Activated CD8-positive, alpha-beta memory T cell treated with anti-CD3 and anti-CD28 coated beads for 48 hours (primary cell): ENCODE measurements around the gene PRM1.

ENCODE experiments used
- DNase-seq, 3 experiments: peaks; one replicate each; pipeline ENCODE4 v3.0.0-alpha.2; 2020; ENCODE audit warnings: low read depth in 2 of 3, low spot score in 2 of 3

PRM1 gene

GRCh38 chr16:11239644-11240632 is 41.2 kb downstream of the PRM1 start:
- DNase-seq = no peak

DNA sequence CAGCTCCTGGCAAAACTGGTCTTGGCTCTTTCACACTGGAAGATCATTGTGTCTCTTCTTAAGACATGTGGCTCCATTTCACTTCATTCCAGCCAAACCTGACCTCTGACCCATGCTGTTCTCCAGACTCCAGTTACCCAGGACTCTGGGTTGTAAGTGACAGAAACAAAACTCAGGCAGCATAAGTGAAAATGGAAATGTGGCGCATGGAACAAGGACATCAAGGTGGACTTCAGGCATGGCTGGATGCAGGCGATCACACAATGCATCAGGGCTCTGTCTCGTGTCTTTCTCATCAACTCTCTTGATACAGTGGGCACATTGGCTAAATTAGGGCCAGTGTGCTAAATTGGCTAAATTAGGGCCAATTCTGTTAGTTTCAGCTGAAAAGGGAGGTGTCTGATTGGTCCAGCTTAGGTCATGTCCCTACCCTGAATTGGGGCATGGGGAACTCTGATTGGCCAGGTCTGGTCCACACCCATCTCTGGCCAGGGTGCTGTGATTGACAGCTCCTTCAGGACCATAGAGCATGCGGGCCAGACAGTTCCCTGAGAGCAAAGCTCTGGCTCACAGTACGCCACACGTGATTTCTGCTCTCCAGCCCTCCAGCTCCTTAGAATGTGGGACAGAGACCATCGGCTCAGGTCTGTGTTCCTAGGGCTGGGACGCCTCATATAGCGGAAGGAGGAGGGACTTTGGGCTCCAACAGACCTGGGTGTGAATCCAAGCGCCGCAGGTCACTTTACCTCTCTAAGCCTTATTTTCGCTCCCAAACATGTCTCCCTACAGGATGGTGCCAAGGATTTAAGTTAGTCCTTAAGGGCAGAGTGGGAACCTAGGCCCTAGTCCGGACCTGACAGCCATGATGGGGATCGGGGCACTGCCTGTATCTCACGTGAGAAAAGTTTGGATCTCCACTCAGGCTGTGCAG is 42.6 kb downstream of the PRM1 start:
- no peak for DNase-seq

- no peak for DNase-seq
These were observed 44.5 kb downstream of the PRM1 start for GRCh38 chr16:11236461-11237254.

DNA sequence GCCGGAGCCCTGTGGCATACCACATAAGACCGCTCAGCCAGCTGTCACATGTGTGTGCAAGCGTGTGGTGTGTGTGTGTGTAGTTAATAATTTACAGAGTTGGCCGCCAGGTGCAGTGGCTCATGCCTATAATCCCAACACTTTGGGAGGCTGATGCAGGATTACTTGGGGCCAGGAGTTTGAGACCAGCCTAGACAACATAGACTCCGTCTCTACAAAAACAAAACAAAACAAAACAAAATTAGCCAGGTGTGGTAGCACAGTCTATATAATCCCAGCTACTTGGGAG is 45.5 kb downstream of the PRM1 start:
- DNase-seq = no peak

GRCh38 chr16:11234884-11235702 is 46.0 kb downstream of the PRM1 start:
- DNase-seq = no peak

GRCh38 chr16:11233727-11234376 is 47.3 kb downstream of the PRM1 start:
- peak in 2 of 3 experiments; percentile 33 to 56 for DNase-seq

DNA sequence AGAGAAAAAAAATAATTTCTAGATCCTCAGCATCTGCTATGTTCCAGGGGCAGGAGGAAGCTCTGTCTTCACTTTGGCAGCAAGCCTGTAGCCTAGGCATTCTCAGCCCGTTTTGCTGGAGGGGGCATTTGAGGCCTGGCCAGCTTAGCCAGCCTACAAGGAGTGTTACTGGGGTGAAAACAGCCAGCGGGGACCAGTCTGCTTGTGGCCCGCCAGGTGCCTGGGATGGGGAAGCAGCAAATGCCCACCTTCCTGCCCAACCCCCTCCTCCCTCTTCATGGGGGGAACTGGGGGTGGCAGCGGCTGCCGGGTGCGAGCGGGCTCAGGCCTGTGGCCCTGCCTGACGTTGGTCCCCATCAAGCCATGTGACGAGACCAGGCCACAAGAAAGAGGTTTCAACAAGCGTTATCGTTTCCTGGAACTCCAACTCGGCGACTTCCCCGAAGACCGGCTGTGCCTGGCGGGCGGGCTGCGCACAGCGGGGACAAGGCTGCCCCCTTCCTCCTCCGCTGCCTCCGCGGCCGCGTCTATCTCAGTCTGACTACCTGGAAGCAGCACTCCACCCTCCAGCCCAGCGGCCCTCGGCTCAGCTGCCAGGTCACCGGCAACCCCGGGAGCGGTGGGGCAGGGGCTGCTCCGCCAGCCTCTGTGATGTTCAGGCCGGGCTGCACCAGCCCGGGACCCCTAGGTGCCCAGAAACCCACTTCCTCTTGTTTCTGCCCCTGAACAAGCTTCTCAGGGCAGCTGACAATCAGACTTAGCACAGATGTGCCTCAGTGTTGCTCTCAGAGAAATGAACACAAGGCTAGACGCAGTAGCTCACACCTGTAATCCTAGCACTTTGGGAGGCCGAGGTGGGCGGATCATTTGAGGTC is 48.0 kb downstream of the PRM1 start:
- peak; percentile 85 to 89 (median 87) for DNase-seq

- DNase-seq = no peak
These were observed 48.8 kb downstream of the PRM1 start for GRCh38 chr16:11232302-11232851.

DNA sequence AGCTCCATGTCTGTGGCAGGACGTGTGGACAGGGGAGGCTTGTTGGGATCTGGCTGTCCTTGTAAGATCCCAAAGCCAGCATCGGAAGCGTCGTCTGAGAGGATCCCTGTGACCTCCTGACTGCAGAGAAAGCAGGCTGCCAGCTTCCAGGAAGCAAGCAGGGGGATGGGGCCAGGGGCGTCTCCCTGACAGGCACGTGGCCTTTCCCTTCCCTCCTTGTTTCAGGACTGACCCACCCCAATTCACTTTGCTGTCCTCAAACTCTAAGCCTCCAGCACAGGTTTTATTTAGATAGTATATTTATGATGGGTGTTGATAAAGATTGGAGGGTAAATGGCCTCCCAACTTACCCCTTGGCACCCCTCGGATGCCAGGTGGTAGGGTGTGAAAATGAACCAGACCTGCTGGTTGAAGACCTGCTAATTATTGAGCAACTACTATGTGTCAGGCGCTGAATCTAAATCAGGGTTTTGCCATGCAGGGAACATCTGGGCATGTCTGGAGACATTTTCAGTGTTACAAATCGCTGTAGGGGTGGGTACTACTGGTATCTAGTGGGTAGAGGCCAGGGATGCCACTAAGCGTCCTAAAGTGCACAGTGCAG is 49.7 kb downstream of the PRM1 start:
- DNase-seq = no peak
